Neuronal stem cell (in vitro differentiated cells): ENCODE results near the gene ZKSCAN1.

Experiments used
- DNase-seq: peaks from one replicate; pipeline ENCODE4 v3.0.0-alpha.2; 2013; ENCODE audit warnings: low spot score
- H2AFZ ChIP-seq: one replicate; pipeline ENCODE4 v1.6.1; 2013; ENCODE audit warnings: mild to moderate bottlenecking, low read length, inconsistent platforms
- H2AK5ac ChIP-seq: 2 replicates; pipeline ENCODE4 v1.6.1; 2013; ENCODE audit warnings: low read depth, mild to moderate bottlenecking, inconsistent platforms, low read length, moderate library complexity, mixed read lengths
- H2BK120ac ChIP-seq: 2 replicates; pipeline ENCODE4 v1.6.1; 2013; ENCODE audit warnings: low read depth, mild to moderate bottlenecking, inconsistent platforms, low read length, moderate library complexity, mixed read lengths
- H2BK12ac ChIP-seq: one replicate; pipeline ENCODE4 v1.6.1; 2013; ENCODE audit warnings: low read length, inconsistent platforms
- H2BK15ac ChIP-seq: 2 replicates; pipeline ENCODE4 v1.6.1; 2013; ENCODE audit warnings: mild to moderate bottlenecking, low read length, inconsistent platforms, mixed read lengths
- H2BK5ac ChIP-seq: one replicate; pipeline ENCODE4 v1.6.1; 2013; ENCODE audit warnings: inconsistent platforms, mild to moderate bottlenecking, low read length, moderate library complexity
- H3K14ac ChIP-seq: one replicate; pipeline ENCODE4 v1.6.1; 2013; ENCODE audit warnings: low read length, inconsistent platforms
- H3K18ac ChIP-seq: 2 replicates; pipeline ENCODE4 v1.6.1; 2013; ENCODE audit warnings: low read length, inconsistent platforms
- H3K23ac ChIP-seq: 2 replicates; pipeline ENCODE4 v1.6.1; 2013; ENCODE audit warnings: low read depth, mild to moderate bottlenecking, mixed read lengths, low read length, inconsistent platforms; ENCODE audit not compliant: poor library complexity
- H3K27ac ChIP-seq: replicated peaks from 3 replicates; pipeline ENCODE4 v1.5.1; 2013; ENCODE audit warnings: low read length, inconsistent platforms
- H3K27me3 ChIP-seq, 3 experiments: 2 replicates each; pipeline ENCODE4 v1.6.1; 2013; ENCODE audit warnings: low read length in 3 of 3, mild to moderate bottlenecking in 2 of 3, inconsistent platforms in 1 of 3, low read depth in 1 of 3, mixed read lengths in 1 of 3, moderate library complexity in 1 of 3; ENCODE audit not compliant: control insufficient read depth in 3 of 3, insufficient read depth in 3 of 3
- H3K36me3 ChIP-seq, 2 donors: replicated peaks in 1 of 2; 2 replicates each; pipeline ENCODE4 v1.6.1; 2013; ENCODE audit warnings: low read length in 2 of 2; ENCODE audit not compliant: control insufficient read depth in 2 of 2, insufficient read depth in 2 of 2
- H3K4ac ChIP-seq: 2 replicates; pipeline ENCODE4 v1.6.1; 2013; ENCODE audit warnings: inconsistent platforms, mild to moderate bottlenecking, low read length, moderate library complexity
- H3K4me1 ChIP-seq, 2 donors: 1 replicate in 1 of 2; 2 replicates in 1 of 2; pipeline ENCODE4 v1.6.1; 2013; ENCODE audit warnings: low read length in 2 of 2, low read depth in 1 of 2; ENCODE audit not compliant: control insufficient read depth in 2 of 2, insufficient read depth in 1 of 2
- H3K4me2 ChIP-seq: one replicate; pipeline ENCODE4 v1.6.1; 2013; ENCODE audit warnings: mild to moderate bottlenecking, low read length, inconsistent platforms; ENCODE audit not compliant: insufficient read depth, poor library complexity, severe bottlenecking
- H3K4me3 ChIP-seq, 2 donors: 2 replicates each; pipeline ENCODE4 v1.5.1; 2013; ENCODE audit warnings: low read length in 2 of 2, mild to moderate bottlenecking in 2 of 2, inconsistent platforms in 1 of 2, moderate library complexity in 1 of 2
- H3K79me1 ChIP-seq: one replicate; pipeline ENCODE4 v1.6.1; 2013; ENCODE audit warnings: low read depth, mild to moderate bottlenecking, inconsistent platforms, low read length, moderate library complexity
- H3K9ac ChIP-seq: one replicate; pipeline ENCODE4 v1.6.1; 2013; ENCODE audit warnings: mild to moderate bottlenecking, low read depth, low read length, inconsistent platforms; ENCODE audit not compliant: poor library complexity
- H3K9me3 ChIP-seq, 2 donors: replicated peaks in 1 of 2; 2 replicates each; pipeline versions ENCODE3 to v1.6.1; 2013; ENCODE audit warnings: low read length in 2 of 2, mild to moderate bottlenecking in 2 of 2, inconsistent platforms in 1 of 2, low read depth in 1 of 2, mixed read lengths in 1 of 2, moderate library complexity in 1 of 2; ENCODE audit not compliant: control insufficient read depth in 2 of 2, insufficient read depth in 1 of 2
- H4K8ac ChIP-seq: one replicate; pipeline ENCODE4 v1.6.1; 2013; ENCODE audit warnings: low read depth, mild to moderate bottlenecking, inconsistent platforms, low read length, moderate library complexity
- H4K91ac ChIP-seq: one replicate; pipeline ENCODE4 v1.6.1; 2013; ENCODE audit warnings: low read length, low read depth, mild to moderate bottlenecking, inconsistent platforms; ENCODE audit not compliant: poor library complexity
- WGBS, 2 donors: extraction: QIAGEN DNeasy Blood & Tissue Kit; methylation state at CpG; one replicate each; pipeline ENCODE4 v1.1.7; 2013; ENCODE audit warnings: missing lambda C conversion rate in 2 of 2, mixed read lengths in 1 of 2; ENCODE audit not compliant: insufficient read length in 2 of 2, insufficient replicate concordance in 1 of 2; ENCODE audit errors: extremely low coverage in 2 of 2; 5-methylcytosine and 5-hydroxymethylcytosine counted together

The ZKSCAN1 gene

GRCh38 chr7:100075418-100075817 is 60.0 kb downstream of the ZKSCAN1 start:
- Histone ChIP-seq H3K4me1 (peaks cover 1 to 5% of the 10 kb centered on the region in 2 donors), H3K27ac (no peak overlapping the region), H3K9ac (no peak overlapping the region), H3K18ac (no peak overlapping the region), H3K4ac (no peak overlapping the region), H3K9me3 (peaks cover 67 to 88% of the 10 kb centered on the region in 2 donors), H2BK15ac (no peak overlapping the region), H3K27me3 (no peaks in the 10 kb centered on the region), H2AFZ (no peak overlapping the region), H2BK12ac (no peak overlapping the region), H4K8ac (no peak overlapping the region), H2BK120ac (no peak overlapping the region), H3K4me2 (no peak overlapping the region), H3K4me3 (no peak overlapping the region), H2AK5ac (no peak overlapping the region), H2BK5ac (no peak overlapping the region), H3K14ac (no peak overlapping the region), H4K91ac (no peak overlapping the region), H3K36me3 (peaks cover 79 to 99% of the 10 kb centered on the region in 2 donors), H3K79me1 (peaks cover 7% of the 10 kb centered on the region), H3K23ac (no peak overlapping the region)
- DNase-seq: no peak
- WGBS, 2 donors: no CpG with 5 or more reads among the region's 6 CpGs

- Histone ChIP-seq H3K4ac (no peak overlapping the region), H2BK12ac (no peak overlapping the region), H4K91ac (no peak overlapping the region), H3K23ac (no peak overlapping the region), H2AK5ac (no peak overlapping the region), H2AFZ (no peak overlapping the region), H3K4me1 (peaks cover 1 to 6% of the 10 kb centered on the region in 2 donors), H2BK120ac (no peak overlapping the region), H3K27ac (no peak overlapping the region), H3K9me3 (peaks cover 50 to 70% of the 10 kb centered on the region in 2 donors), H3K79me1 (peaks cover 9% of the 10 kb centered on the region), H3K18ac (no peak overlapping the region), H3K27me3 (no peaks in the 10 kb centered on the region), H2BK15ac (no peak overlapping the region), H3K4me3 (no peak overlapping the region), H2BK5ac (no peak overlapping the region), H3K14ac (no peak overlapping the region), H3K9ac (no peak overlapping the region), H4K8ac (no peak overlapping the region), H3K36me3 (peaks cover 61 to 81% of the 10 kb centered on the region in 2 donors), H3K4me2 (no peak overlapping the region)
- DNase-seq: no peak
- no CpG with 5 or more reads among the region's 4 CpGs for WGBS, 2 donors
Measured at GRCh38 chr7:100077205-100077604, 61.8 kb downstream of the ZKSCAN1 start.

GRCh38 chr7:100079024-100079560 is 63.7 kb downstream of the ZKSCAN1 start:
- Histone ChIP-seq H3K4me3 (peak overlapping the region in 1 of 2 donors; percentile 13), H3K36me3 (peaks cover 45 to 62% of the 10 kb centered on the region in 2 donors)

GRCh38 chr7:100080907-100081534 is 65.6 kb downstream of the ZKSCAN1 start:
- Histone ChIP-seq H3K4me1 (peaks cover 3 to 11% of the 10 kb centered on the region in 2 donors), H3K18ac (peak overlapping the region; percentile 98), H4K91ac (peak overlapping the region; percentile 94), H4K8ac (no peak overlapping the region), H2BK5ac (no peak overlapping the region), H3K4me3 (peak overlapping the region; percentile 99 to 100), H3K79me1 (peaks cover 7% of the 10 kb centered on the region), H2AFZ (peak overlapping the region; percentile 78), H3K4ac (peak overlapping the region; percentile 70), H3K9ac (peak overlapping the region; percentile 95), H3K23ac (peak overlapping the region; percentile 100), H2BK12ac (no peak overlapping the region), H3K9me3 (peaks cover 19 to 33% of the 10 kb centered on the region in 2 donors), H3K4me2 (peak overlapping the region; percentile 46), H3K36me3 (peaks cover 26 to 43% of the 10 kb centered on the region in 2 donors), H2BK15ac (peak overlapping the region; percentile 88), H2BK120ac (peak overlapping the region; percentile 97), H2AK5ac (peak overlapping the region; percentile 89), H3K27ac (no peak overlapping the region), H3K14ac (no peak overlapping the region), H3K27me3 (peaks cover 0 to 2% (median 0%) of the 10 kb centered on the region in 3 experiments)
- WGBS, 2 donors: no CpG with 5 or more reads among the region's 34 CpGs
- no peak for DNase-seq

More at GRCh38 chr7:100079024-100079560, 63.7 kb downstream of the ZKSCAN1 start:
- no peak for DNase-seq
- H3K23ac ChIP-seq: no peak overlapping the region
- H3K9ac ChIP-seq: no peak overlapping the region
- H3K9me3 ChIP-seq: peaks cover 33 to 51% of the 10 kb centered on the region in 2 donors
- no peak overlapping the region for H3K18ac ChIP-seq
- H2AFZ ChIP-seq: no peak overlapping the region
- H3K4me2 ChIP-seq: no peak overlapping the region
- H4K91ac ChIP-seq: no peak overlapping the region
- H2BK5ac ChIP-seq: no peak overlapping the region
- H3K79me1 ChIP-seq: peaks cover 9% of the 10 kb centered on the region
- no peak overlapping the region for H3K14ac ChIP-seq
- no peak overlapping the region for H2BK120ac ChIP-seq
- H3K27me3 ChIP-seq: no peaks in the 10 kb centered on the region
- H3K4me1 ChIP-seq: peaks cover 3 to 11% of the 10 kb centered on the region in 2 donors
- H4K8ac ChIP-seq: no peak overlapping the region
- H3K4ac ChIP-seq: no peak overlapping the region
- H2AK5ac ChIP-seq: no peak overlapping the region
- no peak overlapping the region for H2BK12ac ChIP-seq
- no peak overlapping the region for H3K27ac ChIP-seq
- WGBS, 2 donors: no CpG with 5 or more reads among the region's 7 CpGs
- H2BK15ac ChIP-seq: no peak overlapping the region
